Ishikawa (cell line): ENCODE measurements around the gene STOML1.

Source experiments
- CEBPB ChIP-seq: IDR thresholded peaks from 2 replicates; pipeline ENCODE4 v1.6.1; 2012
- CREB1 ChIP-seq: IDR thresholded peaks from 2 replicates; pipeline ENCODE4 v1.6.1; 2012; ENCODE audit warnings: low read depth
- EGR1 ChIP-seq: IDR thresholded peaks from 2 replicates; pipeline ENCODE4 v1.6.1; 2012
- EP300 ChIP-seq: IDR thresholded peaks from 2 replicates; pipeline ENCODE4 v1.6.1; 2012; ENCODE audit warnings: borderline replicate concordance
- FOXM1 ChIP-seq: IDR thresholded peaks from 2 replicates; pipeline ENCODE4 v1.6.1; 2012; ENCODE audit warnings: low read depth, borderline replicate concordance
- NFIC ChIP-seq: IDR thresholded peaks from 2 replicates; pipeline ENCODE4 v1.6.1; 2012
- RAD21 ChIP-seq: IDR thresholded peaks from 2 replicates; pipeline ENCODE4 v1.6.1; 2012; ENCODE audit warnings: low read depth
- REST ChIP-seq: IDR thresholded peaks from 2 replicates; pipeline ENCODE4 v1.6.1; 2012; ENCODE audit warnings: low read depth, mild to moderate bottlenecking
- TAF1 ChIP-seq: IDR thresholded peaks from 2 replicates; pipeline ENCODE4 v1.6.1; 2012; ENCODE audit warnings: low read depth, mild to moderate bottlenecking
- TCF12 ChIP-seq: IDR thresholded peaks from 2 replicates; pipeline ENCODE4 v1.6.1; 2012; ENCODE audit warnings: low read depth
- TEAD4 ChIP-seq: IDR thresholded peaks from 2 replicates; pipeline ENCODE4 v1.6.1; 2012
- USF1 ChIP-seq: IDR thresholded peaks from 2 replicates; pipeline ENCODE4 v1.6.1; 2012
- YY1 ChIP-seq: IDR thresholded peaks from 2 replicates; pipeline ENCODE4 v1.6.1; 2012; ENCODE audit warnings: low read depth
- ZBTB7A ChIP-seq: IDR thresholded peaks from 2 replicates; pipeline ENCODE4 v1.6.1; 2012; ENCODE audit warnings: low read depth
- TF ChIP-seq, protein P1 (sequence below): IDR thresholded peaks from 2 replicates; pipeline ENCODE4 v1.6.1; 2012

STOML1 gene

GRCh38 chr15:74038707-74039655, 46.9 kb upstream of the STOML1 start:
- TF ChIP-seq RAD21 (no peak), YY1 (no peak), FOXM1 (no peak), REST (no peak), EP300 (no peak), USF1 (no peak), ZBTB7A (no peak), EGR1 (no peak), TCF12 (no peak), TAF1 (no peak), CEBPB (no peak), CREB1 (no peak), NFIC (no peak)
- TF ChIP-seq, protein P1, sequence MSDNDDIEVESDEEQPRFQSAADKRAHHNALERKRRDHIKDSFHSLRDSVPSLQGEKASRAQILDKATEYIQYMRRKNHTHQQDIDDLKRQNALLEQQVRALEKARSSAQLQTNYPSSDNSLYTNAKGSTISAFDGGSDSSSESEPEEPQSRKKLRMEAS = no peak

GRCh38 chr15:74037171-74038117, 45.3 kb upstream of the STOML1 start:
- no peak for TF ChIP-seq TCF12
- no peak for TF ChIP-seq RAD21

GRCh38 chr15:74036271-74037170, 44.4 kb upstream of the STOML1 start:
- TF ChIP-seq RAD21 (peak; percentile 61), TAF1 (no peak)

GRCh38 chr15:74035121-74036017, 43.3 kb upstream of the STOML1 start:
- TF ChIP-seq FOXM1 (no peak), CEBPB (no peak), USF1 (no peak), EGR1 (no peak), TCF12 (no peak), TEAD4 (no peak), TAF1 (no peak), NFIC (no peak), EP300 (no peak), CREB1 (no peak), YY1 (no peak), REST (no peak), ZBTB7A (no peak), RAD21 (no peak)
- TF ChIP-seq, protein P1 = no peak
